IMR-90 (cell line): Measurements from ENCODE around the gene FUT7. TPM values are rescaled to one million over a fixed set of nuclear protein-coding genes. Genes with fewer than 3 reads are reported as not detected.

Experiments
- ATAC-seq: fragments of 200-7000 bp; cut with Tn5 transposase; 2 replicates; pipeline ENCODE4 v1.9.1; 2020; ENCODE audit warnings: low read depth, mild to moderate bottlenecking, moderate library complexity
- BruUV-seq: library from RNA; stranded (reverse); fragments of 400-500 nt; replicated peaks from 2 replicates; lab custom pipeline; 2021; lab: Mats Ljungman, UMichigan
- CTCF ChIA-PET: fragments of 300-600 bp; formaldehyde crosslinking; extraction: SDS; loops from one replicate; lab custom pipeline; 2021; ENCODE audit warnings: antibody characterized with exemption; lab: Yijun Ruan, JAX
- POLR2A ChIA-PET: fragments of 300-600 bp; sonication (Branson Sonifier 250); formaldehyde crosslinking; loops from one replicate; lab custom pipeline; 2022; ENCODE audit warnings: antibody characterized with exemption; ENCODE audit not compliant: unreplicated experiment; lab: Charles Lee
- DNase-seq: peaks from one replicate; pipeline ENCODE4 v3.0.0; 2013
- H2AFZ ChIP-seq: replicated peaks from 2 replicates; pipeline ENCODE3; 2013; ENCODE audit warnings: low read length, mild to moderate bottlenecking; ENCODE audit not compliant: poor library complexity
- H2AK5ac ChIP-seq: 2 replicates; pipeline ENCODE4 v1.6.1; 2013; ENCODE audit warnings: low read depth, low read length, inconsistent platforms
- H2AK9ac ChIP-seq: replicated peaks from 2 replicates; pipeline ENCODE3; 2013; ENCODE audit warnings: mild to moderate bottlenecking, low read depth, low read length, moderate library complexity; ENCODE audit not compliant: poor library complexity
- H2BK120ac ChIP-seq: 2 replicates; pipeline ENCODE4 v1.6.1; 2013; ENCODE audit warnings: low read depth, low read length, inconsistent platforms
- H2BK15ac ChIP-seq: 3 replicates; pipeline ENCODE4 v1.6.1; 2013; ENCODE audit warnings: low read depth, low read length, inconsistent platforms
- H2BK20ac ChIP-seq: 2 replicates; pipeline ENCODE4 v1.6.1; 2013; ENCODE audit warnings: low read depth, mild to moderate bottlenecking, inconsistent platforms, low read length, moderate library complexity
- H2BK5ac ChIP-seq: 2 replicates; pipeline ENCODE4 v1.6.1; 2013; ENCODE audit warnings: mild to moderate bottlenecking, low read depth, low read length, inconsistent platforms; ENCODE audit not compliant: poor library complexity, severe bottlenecking
- H3K14ac ChIP-seq: replicated peaks from 2 replicates; pipeline ENCODE4 v1.6.1; 2013; ENCODE audit warnings: low read depth, low read length, inconsistent platforms
- H3K18ac ChIP-seq: 2 replicates; pipeline ENCODE4 v1.6.1; 2013; ENCODE audit warnings: low read depth, low read length, control low read depth
- H3K23ac ChIP-seq: 2 replicates; pipeline ENCODE4 v1.6.1; 2013; ENCODE audit warnings: low read depth, low read length, inconsistent platforms
- H3K27ac ChIP-seq: 2 replicates; pipeline ENCODE4 v1.5.1; 2013; ENCODE audit warnings: mild to moderate bottlenecking, control low read depth, low read length; ENCODE audit not compliant: insufficient read depth
- H3K27me3 ChIP-seq: 2 replicates; pipeline ENCODE4 v1.6.1; 2013; ENCODE audit warnings: low read length; ENCODE audit not compliant: control insufficient read depth, insufficient read depth
- H3K36me3 ChIP-seq: 2 replicates; pipeline ENCODE4 v1.6.1; 2013; ENCODE audit warnings: low read length, mixed read lengths; ENCODE audit not compliant: control insufficient read depth, insufficient read depth
- H3K4ac ChIP-seq: 2 replicates; pipeline ENCODE4 v1.6.1; 2013; ENCODE audit warnings: low read depth, low read length, inconsistent platforms
- H3K4me1 ChIP-seq: 2 replicates; pipeline ENCODE4 v1.6.1; 2013; ENCODE audit warnings: low read length, mixed read lengths; ENCODE audit not compliant: control insufficient read depth, insufficient read depth
- H3K4me2 ChIP-seq: 2 replicates; pipeline ENCODE4 v1.6.1; 2013; ENCODE audit warnings: low read depth, mild to moderate bottlenecking, control low read depth, low read length, moderate library complexity
- H3K4me3 ChIP-seq: 2 replicates; pipeline ENCODE4 v1.5.1; 2013; ENCODE audit warnings: low read depth, mild to moderate bottlenecking, control low read depth, low read length, moderate library complexity; ENCODE audit not compliant: insufficient read depth
- H3K56ac ChIP-seq: 2 replicates; pipeline ENCODE4 v1.6.1; 2013; ENCODE audit warnings: low read length, inconsistent platforms; ENCODE audit not compliant: insufficient read depth; ENCODE audit errors: extremely low read depth
- H3K79me1 ChIP-seq, 2 experiments: 2 replicates each; pipeline ENCODE4 v1.6.1; 2013; ENCODE audit warnings: low read length in 2 of 2, inconsistent platforms in 1 of 2, low read depth in 1 of 2
- H3K9ac ChIP-seq: 2 replicates; pipeline ENCODE4 v1.6.1; 2013; ENCODE audit warnings: low read depth, low read length, control low read depth
- H3K9me1 ChIP-seq: 2 replicates; pipeline ENCODE4 v1.6.1; 2013; ENCODE audit warnings: low read length, inconsistent platforms; ENCODE audit not compliant: insufficient read depth
- H3K9me3 ChIP-seq: 2 replicates; pipeline ENCODE4 v1.6.1; 2013; ENCODE audit warnings: low read length; ENCODE audit not compliant: control insufficient read depth, insufficient read depth
- H4K20me1 ChIP-seq: 2 replicates; pipeline ENCODE4 v1.6.1; 2013; ENCODE audit warnings: low read length, inconsistent platforms; ENCODE audit not compliant: insufficient read depth
- H4K5ac ChIP-seq: 2 replicates; pipeline ENCODE4 v1.6.1; 2013; ENCODE audit warnings: mild to moderate bottlenecking, low read depth, low read length, control low read depth
- H4K8ac ChIP-seq, 2 experiments: 2 replicates each; pipeline ENCODE4 v1.6.1; 2013; ENCODE audit warnings: low read depth in 2 of 2, low read length in 2 of 2, control low read depth in 1 of 2, inconsistent platforms in 1 of 2
- H4K91ac ChIP-seq: 2 replicates; pipeline ENCODE4 v1.6.1; 2013; ENCODE audit warnings: low read depth, low read length, inconsistent platforms; ENCODE audit not compliant: insufficient read depth
- FOS ChIP-seq: fragments of 150-350 bp; IDR thresholded peaks from 2 replicates; pipeline ENCODE4 v1.6.1; 2016; ENCODE audit warnings: low read depth, low read length
- MAFK ChIP-seq: IDR thresholded peaks from 2 replicates; pipeline ENCODE4 v1.6.1; 2012; ENCODE audit warnings: low read depth, low read length, improper control_type of control experiment
- NFE2L2 ChIP-seq: fragments of 150-350 bp; IDR thresholded peaks from 2 replicates; pipeline ENCODE4 v1.6.1; 2016; ENCODE audit warnings: low read depth, mild to moderate bottlenecking, low read length
- RCOR1 ChIP-seq: IDR thresholded peaks from 2 replicates; pipeline ENCODE4 v1.6.1; 2012; ENCODE audit warnings: mild to moderate bottlenecking, low read length, improper control_type of control experiment; ENCODE audit not compliant: insufficient replicate concordance
- WGBS, 2 experiments: methylation state at CpG; one replicate each; pipeline versions ENCODE4 v1.1.5 to v1.1.7; 2013; ENCODE audit warnings: missing lambda C conversion rate in 2 of 2; ENCODE audit not compliant: insufficient read length in 1 of 2; ENCODE audit errors: extremely low coverage in 2 of 2; 5-methylcytosine and 5-hydroxymethylcytosine counted together
- dilution Hi-C: fragments of 300-500 bp; cut with HindIII; formaldehyde crosslinking; loops from one replicate; pipeline ENCODE4 v1.14.3; 2018; ENCODE audit warnings: low sequenced_read_pairs; ENCODE audit not compliant: unreplicated experiment
- in situ Hi-C: fragments of 300-500 bp; cut with MboI; formaldehyde crosslinking; loops from 3 replicates; pipeline ENCODE4 v1.14.3; 2019; ENCODE audit warnings: low sequenced_read_pairs, inconsistent platforms, mixed read lengths
- intact Hi-C: fragments of 100-400 bp; cut with micrococcal nuclease; formaldehyde crosslinking; loops from 2 replicates; pipeline ENCODE4 v1.10.0; 2022
- polyA plus RNA-seq, 3 experiments: library from polyadenylated mRNA; depleted of rRNA; stranded (reverse); fragments of >200 nt; gene quantifications; 2 replicates each; pipeline ENCODE4 v1.2.3, GENCODE V29; 2012; ENCODE audit warnings: low replicate concordance in 1 of 3
- total RNA-seq: library from RNA; depleted of rRNA; stranded (reverse); fragments of >200 nt; gene quantifications from 2 replicates; pipeline ENCODE4 v1.2.3, GENCODE V29; 2012
- TF ChIP-seq, protein P1 (sequence below): fragments of 150-350 bp; IDR thresholded peaks from 2 replicates; pipeline ENCODE4 v1.6.1; 2017; ENCODE audit warnings: mild to moderate bottlenecking, antibody characterized with exemption, low read length, low read depth

The FUT7 gene
- total and polyA plus RNA-seq, 2 of the 4 experiments (the other 2 are of a cell fraction) = not detected

- peak overlapping the region; percentile 23; the same call in 1 of the 2 replicates for H3K9ac ChIP-seq
- H2AK9ac ChIP-seq = peak overlapping the region; percentile 44
- peak overlapping the region; percentile 43; the same call in 1 of the 2 replicates for H3K4ac ChIP-seq
- H2AK5ac ChIP-seq = peak overlapping the region; percentile 70
- H4K5ac ChIP-seq = no peak overlapping the region
- no peak for DNase-seq
- BruUV-seq = no TSS peak
- peak overlapping the region; percentile 74 to 79; a peak in 3 of 4 replicates for H4K8ac ChIP-seq
- no peaks in the 10 kb centered on the region for H4K20me1 ChIP-seq
- in situ Hi-C loops = no loop called here
- H3K4me3 ChIP-seq = peak overlapping the region; percentile 21
- intact Hi-C loops = loop anchor here (1.0 kb wide), 1 partner anchor 15 kb away; the partner anchor contains the start of gene MAN1B1
- no peaks in the 10 kb centered on the region for H3K9me3 ChIP-seq
- no peaks in the 10 kb centered on the region for H3K36me3 ChIP-seq
- H2BK120ac ChIP-seq = no peak overlapping the region
- H3K4me2 ChIP-seq = peak overlapping the region; percentile 20; the same call in 1 of the 2 replicates
- no peak for ATAC-seq
- no peak overlapping the region for H2BK20ac ChIP-seq
- no peaks in the 10 kb centered on the region; the same call in 1 of the 2 replicates for H3K27me3 ChIP-seq
- H3K14ac ChIP-seq = no peak overlapping the region
- peaks cover 2 to 11% of the 10 kb centered on the region in 2 experiments for H3K79me1 ChIP-seq
- no peak overlapping the region for H2BK15ac ChIP-seq
- H2AFZ ChIP-seq = peak overlapping the region; percentile 90
- no peak overlapping the region for H3K23ac ChIP-seq
- dilution Hi-C loops = no loop called here
- H3K27ac ChIP-seq = no peak overlapping the region; the same call in 1 of the 2 replicates
- POLR2A ChIA-PET = no interaction called here
- WGBS, 2 experiments = 0% methylated on average over 1 of the region's 6 CpGs; no CpG with 5 or more reads in 1 of the 2 experiments
- no peak overlapping the region for H3K18ac ChIP-seq
- H3K4me1 ChIP-seq = peaks cover 3% of the 10 kb centered on the region; the same call in 1 of the 2 replicates
- H2BK5ac ChIP-seq = no peak overlapping the region
- CTCF ChIA-PET = interaction anchor here (1.0 kb wide), 1 partner anchor 19 kb away, joined by 3 read pairs; no protein-coding TSS in a partner anchor
- peak overlapping the region; percentile 76 for H4K91ac ChIP-seq
- H3K56ac ChIP-seq = no peak overlapping the region
- H3K9me1 ChIP-seq = no peaks in the 10 kb centered on the region
- TF ChIP-seq MAFK = no peak
- TF ChIP-seq FOS = no peak
- no peak for TF ChIP-seq NFE2L2
- TF ChIP-seq, protein P1, sequence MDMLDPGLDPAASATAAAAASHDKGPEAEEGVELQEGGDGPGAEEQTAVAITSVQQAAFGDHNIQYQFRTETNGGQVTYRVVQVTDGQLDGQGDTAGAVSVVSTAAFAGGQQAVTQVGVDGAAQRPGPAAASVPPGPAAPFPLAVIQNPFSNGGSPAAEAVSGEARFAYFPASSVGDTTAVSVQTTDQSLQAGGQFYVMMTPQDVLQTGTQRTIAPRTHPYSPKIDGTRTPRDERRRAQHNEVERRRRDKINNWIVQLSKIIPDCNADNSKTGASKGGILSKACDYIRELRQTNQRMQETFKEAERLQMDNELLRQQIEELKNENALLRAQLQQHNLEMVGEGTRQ = no peak
- no peak for TF ChIP-seq RCOR1
These were observed 39.0 kb upstream of the FUT7 start for GRCh38 chr9:137070906-137071275.
